Lower leg skin (tissue), 4 donors: Measurements from ENCODE around the gene TBKBP1. TPM values are rescaled to one million over a fixed set of nuclear protein-coding genes. Genes with fewer than 3 reads are reported as not detected.

Source experiments
- DNase-seq, 2 donors: peaks; one replicate each; pipeline ENCODE4 v3.0.0-alpha.2; 2019; ENCODE audit warnings: low spot score in 2 of 2
- H3K4me3 ChIP-seq: fragments of 200-600 bp; sonication (generic); 2 replicates; pipeline ENCODE4 v1.5.1; 2017; ENCODE audit warnings: mild to moderate bottlenecking, low read depth; ENCODE audit not compliant: poor library complexity, severe bottlenecking
- POLR2A ChIP-seq, 2 donors: fragments of 450-650 bp; IDR thresholded peaks; one replicate each; pipeline ENCODE4 v1.6.1; 2016 to 2017; ENCODE audit warnings: antibody characterized with exemption in 2 of 2, mild to moderate bottlenecking in 1 of 2, moderate library complexity in 1 of 2
- WGBS, 2 donors: methylation state at CpG; one replicate each; pipeline ENCODE4 v1.1.5; 2018; 5-methylcytosine and 5-hydroxymethylcytosine counted together
- intact Hi-C: fragments of 100-400 bp; cut with DNase I; formaldehyde crosslinking; loops from one replicate; pipeline ENCODE4 v1.15.0; 2023; ENCODE audit warnings: low total_unique reads
- total RNA-seq, 4 donors: library from RNA; depleted of rRNA; stranded (reverse); fragments of >200 nt; gene quantifications; one replicate each; pipeline ENCODE4 v1.1.0, GENCODE V29; 2016
- TF ChIP-seq, protein P1 (sequence below), 3 donors: fragments of 450-650 bp; IDR thresholded peaks; one replicate each; pipeline ENCODE4 v1.5.1; 2016; ENCODE audit warnings: antibody characterized with exemption in 3 of 3, mild to moderate bottlenecking in 3 of 3, moderate library complexity in 2 of 3

The TBKBP1 gene
- total RNA-seq, 4 donors from 2014 or later: 7.1 to 14.7 (median 9.3) TPM

DNA sequence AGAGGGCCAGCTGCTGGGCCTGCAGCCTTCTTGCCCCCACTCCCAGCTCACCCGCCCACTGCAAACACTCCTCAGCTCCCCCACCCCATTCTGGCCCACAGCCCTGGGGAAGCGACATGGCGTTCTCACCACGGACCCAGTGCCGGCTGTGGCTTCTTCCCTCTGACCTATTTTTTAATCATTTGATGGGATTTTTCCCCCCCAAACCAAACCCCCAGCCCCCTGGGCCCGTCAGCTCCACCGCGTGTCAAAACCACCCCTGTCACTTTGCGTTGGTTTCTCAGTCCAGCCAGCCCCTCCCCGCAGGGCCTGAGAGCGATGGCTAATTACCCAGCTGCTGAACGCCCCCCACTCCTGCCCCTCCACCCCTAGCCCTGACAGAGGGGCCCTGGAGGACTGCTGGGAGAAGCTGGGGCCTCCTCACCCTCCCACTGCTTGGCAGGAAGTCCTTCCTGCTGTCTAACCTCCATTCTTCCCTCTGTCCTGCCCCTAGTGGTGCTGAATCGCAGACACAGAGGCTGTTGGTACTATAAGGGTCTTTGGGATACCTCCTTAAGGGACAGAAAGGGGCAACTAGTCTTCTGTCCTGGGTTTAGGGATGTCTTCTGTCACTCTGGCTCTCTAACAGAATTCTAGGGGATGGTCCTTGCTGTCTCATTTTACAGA lies 31.6 kb downstream of the TBKBP1 start:
- TF ChIP-seq, protein P1, sequence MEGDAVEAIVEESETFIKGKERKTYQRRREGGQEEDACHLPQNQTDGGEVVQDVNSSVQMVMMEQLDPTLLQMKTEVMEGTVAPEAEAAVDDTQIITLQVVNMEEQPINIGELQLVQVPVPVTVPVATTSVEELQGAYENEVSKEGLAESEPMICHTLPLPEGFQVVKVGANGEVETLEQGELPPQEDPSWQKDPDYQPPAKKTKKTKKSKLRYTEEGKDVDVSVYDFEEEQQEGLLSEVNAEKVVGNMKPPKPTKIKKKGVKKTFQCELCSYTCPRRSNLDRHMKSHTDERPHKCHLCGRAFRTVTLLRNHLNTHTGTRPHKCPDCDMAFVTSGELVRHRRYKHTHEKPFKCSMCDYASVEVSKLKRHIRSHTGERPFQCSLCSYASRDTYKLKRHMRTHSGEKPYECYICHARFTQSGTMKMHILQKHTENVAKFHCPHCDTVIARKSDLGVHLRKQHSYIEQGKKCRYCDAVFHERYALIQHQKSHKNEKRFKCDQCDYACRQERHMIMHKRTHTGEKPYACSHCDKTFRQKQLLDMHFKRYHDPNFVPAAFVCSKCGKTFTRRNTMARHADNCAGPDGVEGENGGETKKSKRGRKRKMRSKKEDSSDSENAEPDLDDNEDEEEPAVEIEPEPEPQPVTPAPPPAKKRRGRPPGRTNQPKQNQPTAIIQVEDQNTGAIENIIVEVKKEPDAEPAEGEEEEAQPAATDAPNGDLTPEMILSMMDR (IDR thresholded peaks at IDR 0.05): no peak
- no peak for TF ChIP-seq POLR2A (IDR thresholded peaks at IDR 0.05)
- 62 to 63% methylated on average over 13 of the region's 13 CpGs for WGBS, 2 donors
- DNase-seq: no peak
- intact Hi-C loops: no loop called here
- H3K4me3 ChIP-seq: no peak overlapping the region

DNA sequence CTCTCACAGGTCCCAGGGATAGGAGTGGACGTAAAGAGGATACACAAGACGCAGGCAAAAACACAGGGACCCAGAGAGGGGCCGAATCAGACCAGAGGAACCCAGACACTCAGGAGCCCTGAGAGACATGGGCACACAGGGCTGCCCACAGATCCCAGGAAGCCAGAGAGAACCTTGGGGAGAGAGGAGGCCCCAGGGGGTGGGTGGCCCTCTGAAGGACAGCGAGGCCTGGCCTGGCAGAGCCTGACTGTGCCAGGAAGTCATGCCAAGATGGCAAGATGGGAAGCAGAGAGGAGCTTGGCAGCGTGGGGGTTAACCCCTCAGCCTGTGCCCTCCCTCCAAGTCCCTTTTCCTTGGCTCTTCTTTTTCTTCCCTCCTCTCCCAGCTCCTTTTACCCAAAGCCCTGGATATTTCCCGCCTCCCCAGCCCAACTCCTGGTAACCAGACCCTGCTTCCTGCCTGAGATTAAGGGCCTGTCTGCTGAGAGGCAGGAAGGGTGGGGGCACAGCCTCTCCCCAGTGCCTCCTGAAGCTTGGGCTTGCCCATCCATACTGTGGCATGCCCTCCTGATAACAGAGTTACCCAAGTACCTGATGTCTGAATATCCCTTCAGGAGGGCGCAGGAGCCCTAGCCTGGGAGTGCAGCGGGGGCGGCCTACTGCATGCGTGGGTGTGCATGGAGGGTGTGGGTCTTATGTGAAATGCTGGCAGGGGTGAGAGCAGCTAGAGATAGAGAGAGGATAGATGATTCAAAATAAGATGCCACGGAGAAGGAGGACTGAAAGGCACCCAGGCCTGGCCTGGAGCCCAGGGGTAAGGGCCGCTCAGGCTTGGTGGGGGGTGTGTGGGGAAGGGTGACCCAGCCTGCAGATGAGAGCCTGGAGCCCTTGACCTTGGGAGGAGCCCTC lies 33.1 kb downstream of the TBKBP1 start:
- no peak overlapping the region for H3K4me3 ChIP-seq
- TF ChIP-seq, protein P1 (IDR thresholded peaks at IDR 0.05): no peak
- TF ChIP-seq POLR2A (IDR thresholded peaks at IDR 0.05): no peak
- no peak for DNase-seq
- intact Hi-C loops: no loop called here
- WGBS, 2 donors: 75 to 85% methylated on average over 12 of the region's 12 CpGs

DNA sequence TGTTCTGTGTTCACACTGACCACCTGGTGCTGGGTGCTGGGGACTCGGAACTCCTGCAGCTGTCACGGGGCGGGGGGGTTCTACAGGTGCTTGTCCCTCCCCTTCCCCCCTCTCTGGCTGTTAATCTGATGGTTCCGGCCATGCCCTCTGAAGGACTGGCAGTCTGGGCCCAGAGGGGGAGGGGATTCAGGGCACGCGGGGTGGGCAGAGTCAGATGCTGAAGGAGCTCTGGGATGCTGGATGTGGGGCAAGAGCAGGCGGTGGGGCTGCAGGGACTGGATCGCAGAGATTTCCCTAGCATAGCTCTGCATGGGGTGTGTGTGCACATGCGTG lies 33.7 kb downstream of the TBKBP1 start:
- DNase-seq: no peak
- TF ChIP-seq POLR2A (IDR thresholded peaks at IDR 0.05): no peak
- TF ChIP-seq, protein P1 (IDR thresholded peaks at IDR 0.05): no peak
- intact Hi-C loops: no loop called here
- 80 to 86% methylated on average over 9 of the region's 9 CpGs for WGBS, 2 donors
- H3K4me3 ChIP-seq: no peak overlapping the region

DNA sequence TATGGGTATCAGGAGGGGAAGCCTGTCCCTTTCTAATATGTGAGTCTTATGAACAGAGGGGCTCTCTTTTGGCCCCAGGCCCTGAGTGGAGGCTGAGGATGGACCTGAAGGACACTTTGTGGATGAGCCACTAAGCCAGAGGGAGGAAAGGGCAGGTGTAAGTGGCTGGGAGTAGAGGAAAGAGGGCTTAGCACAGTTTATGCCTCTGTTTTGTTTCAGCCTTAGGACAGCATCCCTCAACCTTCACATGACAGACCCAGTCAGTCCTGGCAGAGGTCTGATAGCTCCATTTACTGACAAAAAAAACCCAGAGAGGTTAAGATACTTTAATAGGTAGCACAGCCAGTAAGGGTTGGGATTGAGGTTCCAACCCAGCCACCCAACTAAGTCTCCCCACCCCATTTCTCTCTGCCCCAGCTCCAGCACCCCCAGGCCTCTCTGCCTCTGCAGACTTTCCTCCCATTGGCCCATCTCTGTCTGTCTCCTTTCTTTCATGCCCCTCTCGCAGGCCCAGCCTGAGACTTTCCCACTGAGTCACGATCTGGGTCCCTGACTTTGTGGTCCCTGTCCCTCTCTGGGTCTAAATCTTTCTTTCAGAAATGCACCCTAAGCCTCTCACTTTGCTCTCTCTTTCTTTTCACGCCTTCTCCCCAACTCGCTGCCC lies 34.4 kb downstream of the TBKBP1 start:
- H3K4me3 ChIP-seq: no peak overlapping the region
- 83 to 85% methylated on average over 4 of the region's 4 CpGs for WGBS, 2 donors
- no peak for TF ChIP-seq POLR2A (IDR thresholded peaks at IDR 0.05)
- DNase-seq: no peak
- intact Hi-C loops: no loop called here

DNA sequence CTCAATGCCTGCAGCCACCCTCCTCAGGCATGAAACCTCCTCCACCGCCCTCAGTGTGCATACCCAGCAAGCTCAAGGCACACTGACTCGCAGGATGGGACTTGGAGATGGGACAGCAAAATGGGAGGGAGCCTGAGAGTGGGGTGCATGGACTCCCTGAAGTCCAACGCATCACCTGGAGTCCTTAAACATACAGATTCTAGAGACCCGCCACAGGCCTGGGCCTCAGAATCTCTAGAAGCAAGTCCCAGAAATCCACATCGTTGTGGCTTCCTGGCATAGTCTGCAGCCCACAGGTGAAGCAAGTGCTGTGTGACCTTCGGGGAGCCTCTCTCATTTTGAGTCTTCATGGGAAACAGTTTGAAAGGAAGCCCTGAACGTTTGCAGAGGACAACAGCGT lies 35.5 kb downstream of the TBKBP1 start:
- intact Hi-C loops: no loop called here
- no peak overlapping the region for H3K4me3 ChIP-seq
- 71 to 73% methylated on average over 8 of the region's 8 CpGs for WGBS, 2 donors
- TF ChIP-seq POLR2A (IDR thresholded peaks at IDR 0.05): no peak
- TF ChIP-seq, protein P1 (IDR thresholded peaks at IDR 0.05): no peak
- DNase-seq: no peak

DNA sequence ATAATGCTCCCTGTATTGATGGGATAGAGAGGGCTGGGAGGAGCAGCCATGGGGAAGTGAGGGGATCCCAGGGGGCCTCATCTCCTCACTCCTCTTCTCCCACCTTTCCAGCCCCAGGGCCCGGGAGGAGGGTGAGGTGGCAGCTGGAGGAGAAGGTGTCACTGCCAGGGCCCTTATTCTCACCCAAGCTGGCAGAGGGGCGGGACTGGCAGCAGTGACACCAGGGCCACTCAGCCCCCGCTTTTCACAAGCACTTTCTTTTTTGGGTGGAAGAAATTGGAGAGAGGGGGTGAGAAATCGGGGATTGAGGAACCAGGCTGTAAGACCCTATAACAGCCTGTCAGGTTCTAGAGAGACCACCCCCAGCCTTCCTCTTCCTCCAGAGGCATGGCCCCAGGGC lies 36.7 kb downstream of the TBKBP1 start:
- 63 to 95% methylated on average over 4 of the region's 4 CpGs for WGBS, 2 donors
- no peak overlapping the region for H3K4me3 ChIP-seq
- no peak for DNase-seq
- no peak for TF ChIP-seq POLR2A (IDR thresholded peaks at IDR 0.05)
- TF ChIP-seq, protein P1 (IDR thresholded peaks at IDR 0.05): no peak
- intact Hi-C loops: no loop called here
